ENCODE data around the gene MRGPRX3.

The MRGPRX3 gene

DNA sequence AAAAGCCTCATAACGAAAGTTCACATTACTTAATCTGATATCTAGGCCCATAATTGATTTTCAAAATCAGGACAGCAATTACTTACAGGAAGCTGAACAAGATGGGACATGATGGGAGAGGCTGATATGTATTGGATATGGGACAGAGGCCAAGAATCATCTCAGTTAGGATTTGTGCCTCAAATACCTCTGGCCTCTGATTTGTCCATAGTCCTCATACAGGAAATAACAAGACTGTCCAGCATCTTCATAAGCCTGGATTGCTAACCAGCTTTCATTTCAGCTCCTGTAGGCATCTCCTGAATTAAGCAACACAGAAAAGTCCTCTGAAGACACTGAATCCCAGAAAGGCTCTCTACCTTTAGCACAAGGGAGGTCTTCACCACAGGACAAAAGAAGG, 36.0 kb downstream of the MRGPRX3 start:
- no peak for DNase-seq (ENCODE audit: low read depth)

DNA sequence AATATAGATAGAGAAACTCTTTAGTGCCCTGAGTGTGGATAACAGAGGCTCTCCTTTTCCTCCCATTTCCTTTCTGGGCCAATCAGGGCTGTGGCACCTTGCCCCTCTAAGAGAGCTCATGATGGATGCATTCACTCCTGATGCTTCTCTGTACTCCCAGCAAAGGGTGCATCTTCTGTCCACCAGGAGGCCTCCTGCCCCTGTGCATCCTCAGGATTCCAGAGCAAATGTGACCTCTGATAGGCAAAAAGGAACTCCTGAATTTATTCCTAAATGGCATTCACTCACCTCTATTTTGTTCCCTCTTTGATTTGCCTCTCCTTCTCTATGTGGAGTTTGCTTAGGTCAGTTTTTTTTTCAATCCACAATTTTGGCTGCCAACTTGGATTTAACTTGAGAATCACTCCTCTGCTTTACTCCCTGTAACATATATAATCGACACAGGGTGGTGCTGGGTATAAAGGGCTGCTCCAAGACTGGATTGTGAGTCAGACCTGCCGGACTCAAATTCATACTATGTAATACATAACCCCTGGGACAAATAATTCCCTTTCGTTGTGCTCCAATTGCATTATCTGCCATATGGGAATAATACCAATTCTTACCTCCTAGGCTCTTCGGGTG, 39.1 kb downstream of the MRGPRX3 start:
- no peak for DNase-seq (ENCODE audit: low read depth)

DNA sequence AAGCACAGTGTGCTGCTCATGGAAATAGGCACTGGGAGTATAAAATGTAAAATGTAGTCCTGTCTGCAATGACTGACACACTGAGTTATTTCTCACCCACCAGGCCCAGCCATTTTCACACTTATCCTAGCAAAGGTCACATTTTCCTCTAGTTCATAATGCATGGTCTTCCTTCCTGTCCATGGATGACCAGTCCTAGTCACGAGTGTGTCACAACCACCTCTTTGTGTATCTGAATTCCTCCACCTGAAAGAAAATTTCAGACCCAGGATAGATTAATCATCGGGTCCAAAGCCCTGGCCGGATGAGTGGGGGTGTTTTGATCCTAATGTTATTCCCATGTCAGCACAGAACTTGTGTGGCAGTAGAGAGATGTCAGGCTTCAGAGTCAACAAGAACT, 40.3 kb downstream of the MRGPRX3 start, which contains the start of gene MRGPRX4:
MRGPRX4 (plus strand) TSS at position 172 of the 400 bp plus-strand sequence. CDS start 420 bp downstream, outside the sequence.
- DNase-seq (ENCODE audit: low read depth) = no peak

DNA sequence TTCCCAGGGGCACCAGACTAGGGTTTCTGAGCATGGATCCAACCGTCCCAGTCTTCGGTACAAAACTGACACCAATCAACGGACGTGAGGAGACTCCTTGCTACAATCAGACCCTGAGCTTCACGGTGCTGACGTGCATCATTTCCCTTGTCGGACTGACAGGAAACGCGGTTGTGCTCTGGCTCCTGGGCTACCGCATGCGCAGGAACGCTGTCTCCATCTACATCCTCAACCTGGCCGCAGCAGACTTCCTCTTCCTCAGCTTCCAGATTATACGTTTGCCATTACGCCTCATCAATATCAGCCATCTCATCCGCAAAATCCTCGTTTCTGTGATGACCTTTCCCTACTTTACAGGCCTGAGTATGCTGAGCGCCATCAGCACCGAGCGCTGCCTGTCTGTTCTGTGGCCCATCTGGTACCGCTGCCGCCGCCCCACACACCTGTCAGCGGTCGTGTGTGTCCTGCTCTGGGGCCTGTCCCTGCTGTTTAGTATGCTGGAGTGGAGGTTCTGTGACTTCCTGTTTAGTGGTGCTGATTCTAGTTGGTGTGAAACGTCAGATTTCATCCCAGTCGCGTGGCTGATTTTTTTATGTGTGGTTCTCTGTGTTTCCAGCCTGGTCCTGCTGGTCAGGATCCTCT, 41.0 kb downstream of the MRGPRX3 start:
- DNase-seq (ENCODE audit: low read depth) = no peak
